Activated naive CD8-positive, alpha-beta T cell (primary cell): ENCODE results near the gene NIPBL.

ENCODE experiments used
- H3K27ac Mint-ChIP-seq: one replicate; pipeline ENCODE4 v1.8.0; 2021; ENCODE audit warnings: mixed read lengths
- H3K27me3 Mint-ChIP-seq: one replicate; pipeline ENCODE4 v1.8.0; 2021; ENCODE audit warnings: mixed read lengths
- H3K36me3 Mint-ChIP-seq: one replicate; pipeline ENCODE4 v1.8.0; 2021; ENCODE audit warnings: mixed read lengths
- H3K4me1 Mint-ChIP-seq: one replicate; pipeline ENCODE4 v1.8.0; 2021; ENCODE audit warnings: low read depth, mixed read lengths
- H3K4me3 Mint-ChIP-seq: one replicate; pipeline ENCODE4 v1.8.0; 2021; ENCODE audit warnings: mild to moderate bottlenecking, mixed read lengths
- H3K9me3 Mint-ChIP-seq: one replicate; pipeline ENCODE4 v1.8.0; 2021; ENCODE audit warnings: low read depth, mixed read lengths

NIPBL gene

GRCh38 chr5:36875051-36875789, 1.3 kb upstream of the NIPBL start:
- Mint-ChIP-seq H3K4me1 (peaks cover 55% of the 10 kb centered on the region), H3K9me3 (no peaks in the 10 kb centered on the region), H3K4me3 (peak overlapping the region; percentile 92), H3K36me3 (peaks cover 2% of the 10 kb centered on the region), H3K27me3 (no peaks in the 10 kb centered on the region), H3K27ac (peak overlapping the region; percentile 96)

DNA sequence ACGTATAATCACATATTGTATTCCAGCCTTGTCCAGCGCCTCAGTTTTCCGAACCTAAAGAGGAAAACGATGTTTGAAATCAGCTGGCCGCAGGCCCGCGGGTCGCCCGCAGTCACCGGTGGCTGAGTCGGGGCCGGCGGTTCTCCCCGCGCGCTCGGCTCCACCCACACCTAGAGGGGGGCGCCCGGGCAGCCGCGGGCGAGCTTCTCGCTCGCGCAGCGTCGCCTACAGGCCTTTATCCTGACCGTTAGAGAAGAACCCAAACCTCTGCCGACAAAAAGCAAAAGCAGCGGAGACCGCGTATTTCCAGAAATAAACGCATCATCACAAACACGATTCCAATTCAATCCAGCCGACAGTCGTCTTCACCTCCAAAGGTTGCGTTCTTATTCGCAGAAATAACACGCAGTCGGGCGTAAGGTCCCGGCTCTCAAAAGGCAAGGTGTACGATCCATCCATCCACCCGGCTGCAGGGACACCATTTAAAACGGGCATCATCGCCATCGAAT, 725 bp upstream of the NIPBL start:
- no peaks in the 10 kb centered on the region for H3K9me3 Mint-ChIP-seq
- no peaks in the 10 kb centered on the region for H3K27me3 Mint-ChIP-seq
- peaks cover 56% of the 10 kb centered on the region for H3K4me1 Mint-ChIP-seq

DNA sequence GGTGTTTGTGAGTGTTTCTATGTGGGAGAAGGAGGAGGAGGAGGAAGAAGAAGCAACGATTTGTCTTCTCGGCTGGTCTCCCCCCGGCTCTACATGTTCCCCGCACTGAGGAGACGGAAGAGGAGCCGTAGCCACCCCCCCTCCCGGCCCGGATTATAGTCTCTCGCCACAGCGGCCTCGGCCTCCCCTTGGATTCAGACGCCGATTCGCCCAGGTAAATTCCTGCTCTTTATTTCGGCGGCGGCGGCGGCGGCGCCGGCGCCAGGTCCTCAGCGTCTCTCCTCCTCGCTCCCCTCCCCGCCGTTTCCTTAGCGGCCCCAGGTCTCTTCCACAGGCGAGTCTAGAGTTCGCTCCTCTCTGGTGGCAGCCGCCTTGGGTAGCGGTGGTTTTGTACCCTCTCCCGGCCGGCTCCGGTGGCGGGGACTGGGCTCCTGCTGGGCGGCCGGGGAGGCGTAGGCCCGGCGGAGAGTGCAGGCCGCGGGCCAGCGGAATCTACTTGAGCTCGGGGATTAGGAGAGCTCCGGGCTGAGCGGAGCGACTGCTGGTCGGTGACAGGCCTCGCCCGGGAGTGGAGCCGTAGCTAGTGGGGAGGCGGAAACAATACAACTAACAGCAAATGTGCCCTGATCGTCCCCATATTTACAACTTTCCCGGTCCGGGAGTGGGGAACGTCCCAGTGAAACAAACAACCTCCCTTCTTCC, 547 bp downstream of the NIPBL start:
- Mint-ChIP-seq H3K4me3 (peak overlapping the region; percentile 92), H3K9me3 (no peaks in the 10 kb centered on the region), H3K36me3 (no peaks in the 10 kb centered on the region), H3K4me1 (peaks cover 60% of the 10 kb centered on the region), H3K27ac (peak overlapping the region; percentile 96), H3K27me3 (no peaks in the 10 kb centered on the region)

More for the DNA sequence above, 725 bp upstream of the NIPBL start:
- Mint-ChIP-seq H3K36me3 (no peaks in the 10 kb centered on the region), H3K4me3 (peak overlapping the region; percentile 92), H3K27ac (peak overlapping the region; percentile 96)

DNA sequence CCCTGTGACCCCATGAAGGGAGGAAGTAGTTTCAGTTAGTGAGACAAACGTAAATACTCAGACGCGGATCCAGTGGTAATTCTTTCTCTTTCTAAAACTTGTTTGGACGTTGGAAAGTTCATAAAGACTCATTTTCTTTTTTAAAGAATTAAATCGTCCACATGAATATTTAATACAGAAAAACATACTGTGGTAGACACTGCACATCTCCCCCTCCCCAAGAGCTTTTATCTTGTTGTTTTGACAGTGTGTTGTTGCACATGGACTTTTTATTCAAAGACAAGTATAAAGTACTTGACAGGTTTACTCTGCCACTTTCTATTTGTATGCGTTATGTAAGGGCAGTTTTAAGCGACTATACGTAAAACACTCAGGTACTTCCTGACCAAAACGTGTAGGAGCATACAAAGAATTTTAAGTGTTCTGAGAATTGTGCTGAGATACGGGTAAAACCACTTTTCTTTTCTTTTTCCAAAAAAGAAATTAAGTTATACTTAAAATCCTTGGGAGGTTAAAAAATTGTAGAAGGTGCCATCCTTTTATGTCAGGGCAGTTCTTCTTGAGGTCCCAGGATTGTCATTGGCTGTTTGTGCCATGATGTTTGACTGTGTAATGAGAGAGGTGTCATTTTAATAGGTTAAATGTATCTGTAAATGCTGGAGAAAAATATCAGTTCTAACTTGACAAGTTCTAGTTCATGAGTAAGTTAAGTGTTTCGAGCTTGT, 1.3 kb downstream of the NIPBL start:
- peak overlapping the region; percentile 92 for H3K4me3 Mint-ChIP-seq
- no peaks in the 10 kb centered on the region for H3K9me3 Mint-ChIP-seq
- H3K27ac Mint-ChIP-seq = peak overlapping the region; percentile 96
- no peaks in the 10 kb centered on the region for H3K27me3 Mint-ChIP-seq
- H3K4me1 Mint-ChIP-seq = peaks cover 59% of the 10 kb centered on the region
- H3K36me3 Mint-ChIP-seq = no peaks in the 10 kb centered on the region

- H3K27me3 Mint-ChIP-seq = no peaks in the 10 kb centered on the region
- H3K36me3 Mint-ChIP-seq = no peaks in the 10 kb centered on the region
- H3K4me3 Mint-ChIP-seq = peak overlapping the region; percentile 92
- H3K9me3 Mint-ChIP-seq = no peaks in the 10 kb centered on the region
- H3K4me1 Mint-ChIP-seq = peaks cover 54% of the 10 kb centered on the region
- peak overlapping the region; percentile 96 for H3K27ac Mint-ChIP-seq
Observed at GRCh38 chr5:36878392-36879082, 2.0 kb downstream of the NIPBL start.

DNA sequence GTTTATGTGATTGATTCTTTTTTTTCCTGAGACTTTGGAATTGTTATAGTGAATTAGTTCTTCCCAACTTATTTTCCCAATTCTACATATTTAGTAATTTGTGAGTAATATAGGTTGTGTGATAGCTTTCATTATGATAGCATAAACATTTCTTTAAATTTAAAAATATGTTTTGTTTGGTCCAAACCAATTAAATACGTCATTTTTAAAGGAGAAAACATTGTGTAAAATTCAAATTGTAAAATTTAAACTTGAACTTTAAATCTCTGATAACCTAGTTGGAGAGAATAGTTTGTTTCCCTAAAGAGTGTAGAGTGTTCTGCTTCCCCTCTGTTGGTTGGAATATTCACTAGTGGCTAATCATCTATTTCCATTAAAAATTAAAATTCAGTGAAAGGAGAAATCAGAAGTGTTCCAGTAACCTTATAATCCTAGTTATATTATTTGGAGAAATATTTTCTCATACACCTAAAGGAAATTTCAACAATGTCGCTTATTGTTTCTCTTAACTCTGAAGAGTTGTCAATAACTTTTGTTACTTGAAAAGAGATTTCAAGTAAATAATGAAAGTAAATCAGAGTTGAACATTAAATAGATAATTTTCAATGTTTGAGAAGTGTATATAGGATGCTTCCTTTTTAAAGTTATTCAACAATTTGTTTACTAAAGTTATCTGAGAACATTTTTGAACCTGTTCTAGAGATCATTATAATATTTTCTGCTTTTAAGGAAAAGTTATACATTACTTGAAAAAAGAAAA, 2.9 kb downstream of the NIPBL start:
- H3K27ac Mint-ChIP-seq = no peak overlapping the region

DNA sequence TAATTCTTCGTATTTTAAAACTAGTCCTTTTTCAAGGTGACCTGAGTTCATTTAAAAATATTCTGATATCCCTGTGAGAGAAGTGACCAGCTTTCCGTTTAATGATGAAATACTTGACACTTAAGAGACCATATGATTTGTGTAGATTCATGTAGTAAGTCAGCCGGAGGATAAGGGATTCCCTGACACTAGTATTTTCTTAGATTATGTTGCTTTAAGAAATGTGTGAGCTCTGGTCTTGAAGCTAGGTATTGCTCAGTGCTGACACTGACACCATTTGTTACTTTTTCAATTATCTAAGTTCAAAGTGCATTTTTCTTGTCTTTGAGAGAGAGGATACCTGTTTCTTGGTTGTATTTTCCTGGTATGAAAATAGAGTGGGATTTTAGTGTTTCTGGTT, 4.2 kb downstream of the NIPBL start:
- Mint-ChIP-seq H3K36me3 (peaks cover 3% of the 10 kb centered on the region), H3K27ac (no peak overlapping the region), H3K4me3 (peak overlapping the region; percentile 42), H3K4me1 (peaks cover 61% of the 10 kb centered on the region), H3K9me3 (no peaks in the 10 kb centered on the region), H3K27me3 (no peaks in the 10 kb centered on the region)

More for the DNA sequence above, 2.9 kb downstream of the NIPBL start:
- Mint-ChIP-seq H3K27me3 (no peaks in the 10 kb centered on the region), H3K4me1 (peaks cover 59% of the 10 kb centered on the region), H3K9me3 (no peaks in the 10 kb centered on the region), H3K36me3 (no peaks in the 10 kb centered on the region), H3K4me3 (peak overlapping the region; percentile 92)

DNA sequence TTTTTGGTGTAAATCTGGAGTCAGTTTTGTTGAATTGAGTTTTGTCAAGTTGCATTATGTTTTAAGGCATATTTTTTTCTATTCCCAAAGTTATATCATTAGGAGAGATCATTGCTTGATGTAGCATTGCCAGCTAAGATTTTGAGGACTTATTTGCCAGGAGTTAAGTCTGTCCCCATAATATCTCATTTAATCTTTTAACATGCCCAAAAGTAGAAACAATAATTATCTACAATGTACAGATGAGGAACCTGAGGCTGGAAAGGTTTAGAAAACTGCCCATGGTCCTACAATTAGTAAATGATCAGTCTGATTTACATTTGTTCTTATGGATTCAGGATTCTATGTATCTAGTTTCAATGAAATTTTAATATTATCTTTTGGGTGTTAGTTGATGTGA, 4.7 kb downstream of the NIPBL start:
- Mint-ChIP-seq H3K4me3 (peak overlapping the region; percentile 42), H3K27ac (peak overlapping the region; percentile 12), H3K9me3 (no peaks in the 10 kb centered on the region), H3K27me3 (no peaks in the 10 kb centered on the region), H3K36me3 (peaks cover 3% of the 10 kb centered on the region), H3K4me1 (peaks cover 66% of the 10 kb centered on the region)

- H3K27ac Mint-ChIP-seq = peak overlapping the region; percentile 58
- peak overlapping the region; percentile 53 for H3K4me3 Mint-ChIP-seq
- H3K4me1 Mint-ChIP-seq = peaks cover 71% of the 10 kb centered on the region
- no peaks in the 10 kb centered on the region for H3K27me3 Mint-ChIP-seq
- H3K36me3 Mint-ChIP-seq = peaks cover 3% of the 10 kb centered on the region
- H3K9me3 Mint-ChIP-seq = no peaks in the 10 kb centered on the region
Observed at GRCh38 chr5:36881807-36882206, 5.2 kb downstream of the NIPBL start.

GRCh38 chr5:36882250-36882649, 5.7 kb downstream of the NIPBL start:
- no peaks in the 10 kb centered on the region for H3K9me3 Mint-ChIP-seq
- H3K27me3 Mint-ChIP-seq = no peaks in the 10 kb centered on the region
- H3K4me3 Mint-ChIP-seq = peak overlapping the region; percentile 53
- H3K36me3 Mint-ChIP-seq = peaks cover 3% of the 10 kb centered on the region
- H3K4me1 Mint-ChIP-seq = peaks cover 76% of the 10 kb centered on the region
- H3K27ac Mint-ChIP-seq = peak overlapping the region; percentile 58

- H3K4me1 Mint-ChIP-seq = peaks cover 84% of the 10 kb centered on the region
- H3K36me3 Mint-ChIP-seq = peaks cover 6% of the 10 kb centered on the region
- H3K4me3 Mint-ChIP-seq = peak overlapping the region; percentile 12
- no peaks in the 10 kb centered on the region for H3K27me3 Mint-ChIP-seq
- peak overlapping the region; percentile 46 for H3K27ac Mint-ChIP-seq
- H3K9me3 Mint-ChIP-seq = no peaks in the 10 kb centered on the region
Observed at GRCh38 chr5:36883894-36884462, 7.4 kb downstream of the NIPBL start.

DNA sequence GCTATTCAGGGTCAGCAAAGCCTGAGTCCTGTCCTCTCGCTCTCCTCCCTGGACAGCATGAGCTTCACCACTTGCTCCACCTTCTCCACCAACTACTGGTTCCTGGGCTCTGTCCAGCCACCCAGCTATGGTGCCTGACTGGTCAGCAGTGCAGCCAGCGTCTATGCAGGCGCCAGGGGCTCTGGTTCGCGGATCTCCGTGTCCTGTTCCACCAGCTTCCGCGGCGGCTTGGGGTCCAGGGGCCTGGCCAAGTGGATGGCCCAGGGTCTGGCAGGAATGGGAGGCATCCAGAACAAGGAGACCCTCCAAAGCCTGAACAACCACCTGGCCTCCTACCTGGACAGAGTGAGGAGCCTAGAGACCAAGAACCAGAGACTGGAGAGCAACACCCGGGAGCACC, 8.6 kb downstream of the NIPBL start:
- Mint-ChIP-seq H3K36me3 (peaks cover 6% of the 10 kb centered on the region), H3K4me3 (peak overlapping the region; percentile 41), H3K4me1 (peaks cover 83% of the 10 kb centered on the region), H3K9me3 (no peaks in the 10 kb centered on the region), H3K27ac (no peak overlapping the region), H3K27me3 (no peaks in the 10 kb centered on the region)

DNA sequence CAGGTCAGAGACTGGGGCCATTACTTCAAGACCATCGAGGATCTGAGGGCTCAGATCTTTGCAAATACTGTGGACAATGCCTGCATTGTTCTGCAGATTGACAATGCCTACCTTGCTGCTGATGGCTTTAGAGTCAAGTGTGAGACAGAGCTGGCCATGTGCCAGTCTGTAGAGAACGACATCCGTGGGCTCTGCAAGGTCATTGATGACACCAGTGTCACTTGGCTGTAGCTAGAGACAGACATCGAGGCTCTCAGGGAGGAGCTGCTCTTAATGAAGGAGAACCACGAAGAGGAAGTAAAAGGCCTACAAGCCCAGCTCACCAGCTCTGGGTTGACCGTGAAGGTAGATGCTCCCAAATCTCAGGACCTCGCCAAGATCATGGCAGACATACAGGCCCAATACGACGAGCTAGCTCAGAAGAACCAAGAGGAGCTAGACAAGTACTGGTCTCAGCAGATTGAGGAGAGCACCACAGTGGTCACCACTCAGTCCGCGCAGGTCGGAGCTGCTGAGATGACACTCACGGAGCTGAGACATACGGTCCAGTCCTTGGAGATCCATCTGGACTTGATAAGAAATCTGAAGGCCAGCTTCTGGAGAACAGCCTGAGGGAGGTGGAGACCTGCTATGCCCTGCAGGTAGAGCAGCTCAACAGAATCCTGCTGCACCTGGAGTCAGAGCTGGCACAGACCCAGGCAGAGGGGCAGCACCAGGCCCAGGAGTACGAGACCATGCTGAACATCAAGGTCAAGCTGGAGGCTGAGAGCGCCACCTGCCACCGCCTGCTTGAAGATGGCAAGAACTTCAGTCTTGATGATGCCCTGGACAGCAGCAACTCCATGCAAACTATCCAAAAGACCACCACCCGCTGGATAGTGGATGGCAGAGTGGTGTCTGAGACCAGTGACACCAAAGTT, 9.3 kb downstream of the NIPBL start:
- H3K4me1 Mint-ChIP-seq = peaks cover 76% of the 10 kb centered on the region
- no peaks in the 10 kb centered on the region for H3K9me3 Mint-ChIP-seq
- peak overlapping the region; percentile 41 for H3K27ac Mint-ChIP-seq
- H3K36me3 Mint-ChIP-seq = peaks cover 6% of the 10 kb centered on the region
- peak overlapping the region; percentile 41 for H3K4me3 Mint-ChIP-seq
- no peaks in the 10 kb centered on the region for H3K27me3 Mint-ChIP-seq
